A673 (cell line): ENCODE results near the gene SMS. TPM values are rescaled to one million over a fixed set of nuclear protein-coding genes. Genes with fewer than 3 reads are reported as not detected.

Source experiments
- BruUV-seq: library from RNA; stranded (reverse); fragments of 400-500 nt; replicated peaks from 2 replicates; lab custom pipeline; 2021; lab: Mats Ljungman, UMichigan
- CTCF ChIA-PET: fragments of 300-600 bp; sonication (Branson Sonifier 250); formaldehyde crosslinking; loops from one replicate; lab custom pipeline; 2022; ENCODE audit warnings: antibody characterized with exemption; lab: Charles Lee
- POLR2A ChIA-PET: fragments of 300-600 bp; sonication (Branson Sonifier 250); formaldehyde crosslinking; loops from one replicate; lab custom pipeline; 2022; ENCODE audit warnings: antibody characterized with exemption; ENCODE audit not compliant: low non-redundant PET; lab: Charles Lee
- DNase-seq: peaks from one replicate; pipeline ENCODE4 v3.0.0-alpha.2; 2015; ENCODE audit warnings: low spot score
- H3K27ac ChIP-seq: fragments of 200-600 bp; sonication (generic); 2 replicates; pipeline ENCODE4 v1.5.1; 2016; ENCODE audit warnings: mixed run types, low read depth, mild to moderate bottlenecking, mixed read lengths, antibody characterized with exemption, low read length; ENCODE audit not compliant: poor library complexity, severe bottlenecking
- H3K27me3 ChIP-seq: fragments of 200-600 bp; sonication (generic); replicated peaks from 2 replicates; pipeline ENCODE4 v1.6.1; 2017; ENCODE audit warnings: mixed run types, low read depth, mild to moderate bottlenecking, mixed read lengths, antibody characterized with exemption, low read length; ENCODE audit not compliant: insufficient read depth, poor library complexity
- H3K36me3 ChIP-seq: fragments of 200-600 bp; sonication (generic); 2 replicates; pipeline ENCODE4 v1.6.1; 2016; ENCODE audit warnings: mixed run types, mild to moderate bottlenecking, mixed read lengths, antibody characterized with exemption, low read length; ENCODE audit not compliant: insufficient read depth, poor library complexity, severe bottlenecking
- H3K4me1 ChIP-seq: fragments of 200-600 bp; sonication (generic); 2 replicates; pipeline ENCODE4 v1.6.1; 2017; ENCODE audit warnings: mixed run types, mild to moderate bottlenecking, mixed read lengths, antibody characterized with exemption, low read length; ENCODE audit not compliant: insufficient read depth, poor library complexity, severe bottlenecking
- H3K4me3 ChIP-seq: fragments of 200-600 bp; sonication (generic); 2 replicates; pipeline ENCODE4 v1.5.1; 2016; ENCODE audit warnings: low read depth, mixed run types, mild to moderate bottlenecking, mixed read lengths, low read length; ENCODE audit not compliant: poor library complexity, severe bottlenecking
- H3K9me3 ChIP-seq: fragments of 200-600 bp; sonication (generic); 2 replicates; pipeline ENCODE4 v1.6.1; 2016; ENCODE audit warnings: mixed run types, low read depth, mild to moderate bottlenecking, mixed read lengths, antibody characterized with exemption, low read length; ENCODE audit not compliant: poor library complexity, severe bottlenecking
- CTCF ChIP-seq: fragments of 300-800, 200-600 bp; sonication (generic); conservative IDR thresholded peaks from 2 replicates; pipeline ENCODE4 v1.5.1; 2017; ENCODE audit warnings: low read depth, mild to moderate bottlenecking, antibody characterized with exemption, low read length, moderate library complexity, mixed read lengths
- EZH2 ChIP-seq: fragments of 200-600 bp; sonication (generic); IDR thresholded peaks from 2 replicates; pipeline ENCODE4 v1.6.1; 2017; ENCODE audit warnings: borderline replicate concordance, low read depth, mild to moderate bottlenecking, mixed read lengths, antibody characterized with exemption, low read length; ENCODE audit not compliant: poor library complexity, severe bottlenecking
- intact Hi-C: fragments of 100-400 bp; cut with micrococcal nuclease; formaldehyde crosslinking; loops from one replicate; pipeline ENCODE4 v1.10.0; 2022; ENCODE audit not compliant: unreplicated experiment
- total RNA-seq: library from RNA; stranded (reverse); gene quantifications from 2 replicates; pipeline ENCODE4 v1.2.3, GENCODE V29; 2021

Gene SMS
- total RNA-seq, 1 experiment from 2014 or later, result 108 TPM

GRCh38 chrX:22041907-22042530 lies 101.5 kb downstream of the SMS start:
- CTCF ChIA-PET, result no interaction called here
- no peak for TF ChIP-seq EZH2
- no peak for TF ChIP-seq CTCF
- POLR2A ChIA-PET, result no interaction called here
- H3K27ac ChIP-seq, result no peak overlapping the region
- no TSS peak for BruUV-seq
- no peak for DNase-seq
- no peak overlapping the region for H3K4me3 ChIP-seq
- no peaks in the 10 kb centered on the region for H3K36me3 ChIP-seq
- no peaks in the 10 kb centered on the region for H3K9me3 ChIP-seq
- H3K4me1 ChIP-seq, result no peaks in the 10 kb centered on the region
- H3K27me3 ChIP-seq, result no peaks in the 10 kb centered on the region
- intact Hi-C loops, result no loop called here

DNA sequence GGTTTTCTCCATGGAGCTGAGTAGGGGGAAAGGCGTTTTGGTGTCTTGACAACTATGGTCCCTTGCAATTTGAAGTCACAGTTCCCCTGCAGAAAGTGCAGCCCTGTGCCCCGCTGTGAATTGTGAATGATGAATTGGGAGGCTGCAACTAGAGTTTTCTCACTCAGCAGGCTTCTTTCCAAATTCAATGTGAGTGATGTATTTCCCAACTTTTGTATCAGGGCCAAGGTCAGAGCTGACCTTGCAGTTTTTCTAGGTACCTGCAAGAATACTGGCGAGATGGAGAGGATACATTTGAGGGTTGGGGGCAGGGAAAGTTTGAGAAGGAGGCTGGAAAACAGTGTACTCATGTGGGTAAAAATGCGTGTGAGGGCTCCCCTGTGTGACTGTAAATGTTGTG lies 103.4 kb downstream of the SMS start:
- no peak overlapping the region for H3K4me3 ChIP-seq
- ChIA-PET CTCF (no interaction called here), POLR2A (no interaction called here)
- DNase-seq, result no peak
- H3K36me3 ChIP-seq, result no peaks in the 10 kb centered on the region
- H3K9me3 ChIP-seq, result no peaks in the 10 kb centered on the region
- no TSS peak for BruUV-seq
- H3K4me1 ChIP-seq, result no peaks in the 10 kb centered on the region
- intact Hi-C loops, result no loop called here
- TF ChIP-seq EZH2 (no peak), CTCF (no peak)
- no peaks in the 10 kb centered on the region for H3K27me3 ChIP-seq
- no peak overlapping the region for H3K27ac ChIP-seq

Other genes starting within 250 kb of the SMS start
- gene SMPX, start 182.6 kb upstream of the SMS start, total RNA-seq, result not detected in 2 replicates
- gene MBTPS2, start 101.1 kb upstream of the SMS start, total RNA-seq, result 23.2 and 23.9 TPM in 2 replicates
- gene YY2, start 84.7 kb upstream of the SMS start, total RNA-seq, result 2.3 and 2.7 TPM in 2 replicates
- gene PHEX, start 91.6 kb downstream of the SMS start, total RNA-seq, result 0.37 and 0.43 TPM in 2 replicates